GM19328 (cell line): ENCODE data around the gene HSPB2.
A peak's percentile ranks its signal among the peaks of the same experiment; 100 is the strongest.
"Not testable (repeated sequence)": the region's sequence is repeated elsewhere in the genome, so short reads cannot be mapped to it uniquely, and the experiment has no call there.

Experiments
- ATAC-seq: cut with Tn5 transposase; IDR thresholded peaks from one replicate; pipeline ENCODE4 v1.9.1; 2021; ENCODE audit warnings: mild to moderate bottlenecking, moderate library complexity; ENCODE audit not compliant: unreplicated experiment

The HSPB2 gene

DNA sequence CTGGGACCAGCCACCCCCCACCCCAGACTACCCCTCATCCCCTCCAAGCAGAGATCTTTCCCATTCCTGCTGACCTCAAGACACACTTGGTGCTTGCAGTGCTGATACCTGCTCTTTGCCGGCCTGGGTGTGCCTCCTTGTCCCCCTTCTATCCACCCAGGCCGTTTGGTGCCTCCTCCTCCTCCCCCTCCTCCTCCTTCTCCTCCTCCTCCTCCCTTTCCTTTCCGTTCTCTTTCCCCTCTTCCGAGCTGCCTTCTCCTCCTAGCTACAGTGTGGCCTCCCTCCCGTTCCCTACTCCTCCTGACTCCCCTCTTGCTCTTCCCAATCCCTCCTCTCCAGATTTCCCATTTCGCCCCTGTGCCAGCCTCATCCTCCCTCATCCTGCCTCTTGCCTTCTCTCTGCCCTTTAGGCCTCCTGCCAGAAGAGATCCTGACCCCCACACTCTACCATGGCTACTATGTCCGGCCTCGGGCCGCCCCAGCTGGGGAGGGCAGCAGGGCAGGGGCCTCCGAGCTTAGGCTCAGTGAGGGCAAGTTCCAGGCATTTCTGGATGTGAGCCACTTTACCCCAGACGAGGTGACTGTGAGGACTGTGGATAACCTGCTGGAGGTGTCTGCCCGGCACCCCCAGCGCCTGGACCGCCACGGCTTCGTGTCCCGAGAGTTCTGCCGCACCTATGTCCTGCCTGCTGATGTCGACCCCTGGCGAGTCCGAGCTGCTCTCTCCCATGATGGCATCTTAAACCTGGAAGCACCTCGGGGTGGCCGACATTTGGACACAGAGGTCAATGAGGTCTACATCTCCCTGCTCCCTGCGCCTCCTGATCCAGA, 712 bp downstream of the HSPB2 start:
- ATAC-seq, result no peak

DNA sequence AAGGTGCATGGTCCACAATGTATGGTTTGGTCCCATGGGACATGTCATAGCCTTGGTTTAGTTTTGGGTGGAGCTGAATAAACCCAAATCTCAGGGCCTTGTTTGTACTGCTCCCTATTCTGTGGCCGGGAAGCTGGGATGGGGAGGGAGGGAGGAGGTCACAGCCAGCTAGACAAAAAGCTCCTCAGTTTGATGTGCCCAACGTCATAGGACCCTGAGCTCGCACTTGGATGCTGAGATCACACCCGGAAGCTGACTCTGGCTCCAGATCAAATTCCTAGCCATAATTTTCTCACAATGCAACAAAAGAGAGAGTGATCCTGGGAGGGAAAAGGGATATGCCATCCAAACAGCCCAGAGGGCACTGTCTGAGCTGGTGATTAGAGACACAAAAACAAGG, 1.5 kb downstream of the HSPB2 start:
- ATAC-seq, result no peak

DNA sequence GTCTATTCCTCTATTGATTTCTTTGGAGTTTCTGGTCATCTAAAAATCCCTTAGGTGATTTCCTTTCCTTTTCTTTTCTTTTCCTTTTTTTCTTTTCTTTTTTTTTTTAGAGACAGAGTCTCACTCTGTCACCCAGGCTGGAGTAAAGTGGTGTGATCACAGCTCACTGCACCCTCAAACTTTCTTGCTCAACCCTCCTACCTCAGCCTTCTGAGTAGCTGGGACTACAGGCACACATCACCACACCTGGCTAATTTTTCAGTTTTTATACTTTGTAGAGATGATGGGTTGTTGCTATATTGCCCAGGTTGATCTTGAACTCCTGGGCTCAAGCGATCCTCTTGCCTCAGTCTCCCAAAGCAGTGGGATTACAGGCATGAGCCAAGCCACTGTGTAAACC, 4.2 kb downstream of the HSPB2 start:
- ATAC-seq, result no peak

DNA sequence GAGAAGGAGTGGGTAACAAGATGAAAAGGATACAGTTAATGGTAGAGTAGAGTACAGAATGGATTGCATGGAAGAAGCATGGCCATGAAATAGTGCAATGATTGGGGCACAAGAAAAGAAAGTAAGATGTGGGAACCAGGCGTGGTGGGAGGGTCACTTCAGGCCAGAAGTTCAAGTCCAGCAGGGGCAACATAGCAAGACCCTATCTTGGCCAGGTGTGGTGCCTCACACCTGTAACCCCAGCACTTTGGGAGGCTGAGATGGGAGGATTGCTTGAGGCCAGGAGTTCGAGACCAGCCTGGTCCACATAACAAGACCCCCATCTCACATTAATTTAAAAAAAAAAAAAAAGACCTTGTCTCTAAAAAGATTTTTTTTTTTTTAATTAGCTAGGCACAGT, 4.8 kb downstream of the HSPB2 start:
- no peak for ATAC-seq

DNA sequence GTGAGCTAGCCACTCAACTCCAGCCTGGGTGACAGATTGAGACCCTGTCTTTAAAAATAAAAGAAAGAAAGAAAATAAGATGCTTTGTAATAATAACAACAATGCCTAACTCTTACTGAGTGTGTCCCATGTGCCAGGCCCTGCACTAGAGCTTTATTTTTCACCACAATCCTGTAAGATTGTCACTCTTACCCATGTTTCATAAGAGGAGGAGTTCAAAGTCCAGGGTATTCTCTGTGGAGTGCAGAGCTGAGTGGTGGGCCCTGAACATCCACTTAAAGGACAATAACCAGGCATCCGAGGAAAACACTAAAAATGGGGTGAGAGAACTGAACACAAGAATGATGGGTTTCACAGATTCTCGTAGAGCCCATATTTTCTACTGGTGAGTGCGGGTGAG, 5.3 kb downstream of the HSPB2 start:
- no peak for ATAC-seq

DNA sequence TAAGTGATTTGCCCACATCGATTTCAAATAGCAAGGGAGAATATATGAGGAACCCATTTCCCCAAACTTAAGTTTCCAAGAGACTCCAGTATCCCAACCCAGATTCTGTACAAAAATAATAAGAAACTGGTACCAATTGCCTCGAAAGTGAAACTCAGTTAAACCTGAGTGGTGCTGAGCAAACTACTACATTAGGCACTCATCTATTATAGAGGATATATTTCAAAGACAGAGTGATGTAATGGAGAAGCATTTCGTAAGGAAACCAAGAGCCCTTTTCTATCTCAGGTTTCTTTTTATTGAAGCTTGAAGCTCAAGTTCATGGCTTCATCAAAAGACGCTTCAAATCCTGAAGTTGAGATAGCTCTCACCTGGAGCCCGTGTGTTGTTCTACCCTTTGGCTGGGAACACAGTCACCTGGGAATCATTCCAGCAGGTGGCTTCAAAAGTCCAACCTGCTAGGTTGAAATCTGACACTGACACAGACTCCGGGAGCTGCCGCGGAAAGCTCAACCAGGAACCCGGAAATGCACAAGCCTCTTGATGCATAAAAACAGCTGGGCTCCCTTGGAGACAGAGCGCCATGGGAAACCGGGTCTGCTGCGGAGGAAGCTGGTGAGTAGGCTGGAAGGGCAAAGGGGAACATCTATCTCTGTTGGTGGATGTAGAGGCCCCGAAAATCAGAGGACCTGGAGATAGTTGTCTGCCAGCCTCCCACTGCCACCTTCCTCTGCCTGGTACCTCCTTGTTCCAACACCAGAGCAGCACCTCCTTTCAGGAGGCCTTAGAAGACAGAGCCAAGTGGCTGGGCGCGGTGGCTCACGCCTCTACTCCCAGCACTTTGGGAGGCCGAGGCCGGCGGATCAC, 6.1 kb downstream of the HSPB2 start, which contains the start of gene C11orf52:
Gene C11orf52 (plus strand): TSS at position 524 of the 867 bp plus-strand sequence. CDS start 60 bp downstream, at position 584.
- ATAC-seq, result no peak

DNA sequence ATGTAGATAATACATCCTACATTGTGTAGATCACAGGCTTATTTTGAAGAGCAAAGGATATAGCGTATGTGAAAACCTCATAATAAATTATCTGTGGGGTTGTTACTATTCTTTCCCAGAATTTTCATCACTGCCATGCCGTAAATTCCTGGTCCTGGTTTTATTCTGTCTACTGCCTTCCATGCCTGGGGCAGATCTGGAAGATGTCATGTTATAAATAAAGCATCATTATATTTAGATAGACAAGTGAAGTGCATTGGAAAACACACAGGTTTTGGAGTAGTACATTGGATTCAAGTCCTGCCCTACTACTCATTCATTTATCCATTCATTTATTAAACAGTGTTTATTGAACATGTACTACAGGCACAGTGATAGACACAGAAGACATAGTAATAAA, 8.4 kb downstream of the HSPB2 start:
- ATAC-seq, result no peak

DNA sequence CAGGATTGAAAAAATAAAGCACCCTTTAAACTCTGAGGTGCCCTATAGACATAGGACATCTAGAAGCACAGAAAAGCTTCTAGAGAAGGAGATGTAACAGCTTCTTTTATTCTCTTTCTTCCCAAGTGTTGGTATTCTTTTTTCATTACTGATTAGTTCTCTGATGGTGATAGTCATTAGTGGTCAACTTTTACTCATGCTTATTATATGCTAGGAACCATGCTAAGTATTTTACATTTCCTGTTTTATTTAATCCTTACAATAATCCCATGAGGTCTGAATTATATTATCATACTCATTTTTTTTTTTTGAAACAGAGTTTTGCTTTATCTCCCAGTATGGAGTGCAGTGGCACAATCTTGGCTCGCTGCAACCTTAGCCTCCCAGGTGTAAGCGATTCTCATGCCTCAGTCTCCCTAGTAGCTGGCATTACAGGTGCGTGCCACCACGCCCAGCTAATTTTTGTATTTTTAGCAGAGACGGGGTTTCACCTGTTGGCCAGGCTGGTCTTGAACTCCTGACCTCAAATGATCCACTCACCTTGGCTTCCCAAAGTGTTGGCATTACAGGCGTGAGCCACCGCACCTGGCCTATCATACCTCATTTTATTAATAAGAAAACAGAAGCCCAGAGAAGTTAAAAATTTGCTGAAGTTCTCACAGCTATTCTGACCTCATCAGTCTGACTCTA, 9.2 kb downstream of the HSPB2 start:
- no peak for ATAC-seq

DNA sequence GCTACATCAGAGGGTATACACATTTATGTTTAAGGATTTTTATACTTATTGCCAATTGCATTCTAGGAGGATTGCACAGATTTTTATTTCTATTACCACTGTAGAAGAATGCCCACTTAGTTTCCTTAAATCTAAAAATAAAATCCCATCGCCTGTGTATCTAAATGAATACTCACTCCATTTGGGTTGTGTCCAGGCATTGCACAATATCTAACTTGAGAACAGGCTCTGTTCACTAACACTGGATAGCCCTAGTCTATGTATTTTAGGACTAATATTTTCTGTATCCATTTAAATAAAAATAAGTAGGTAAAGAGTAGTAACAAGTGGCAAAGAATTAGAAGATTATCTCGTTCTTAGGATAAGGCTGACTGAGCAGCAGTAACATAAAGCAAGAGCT, 10.3 kb downstream of the HSPB2 start:
- no peak for ATAC-seq

DNA sequence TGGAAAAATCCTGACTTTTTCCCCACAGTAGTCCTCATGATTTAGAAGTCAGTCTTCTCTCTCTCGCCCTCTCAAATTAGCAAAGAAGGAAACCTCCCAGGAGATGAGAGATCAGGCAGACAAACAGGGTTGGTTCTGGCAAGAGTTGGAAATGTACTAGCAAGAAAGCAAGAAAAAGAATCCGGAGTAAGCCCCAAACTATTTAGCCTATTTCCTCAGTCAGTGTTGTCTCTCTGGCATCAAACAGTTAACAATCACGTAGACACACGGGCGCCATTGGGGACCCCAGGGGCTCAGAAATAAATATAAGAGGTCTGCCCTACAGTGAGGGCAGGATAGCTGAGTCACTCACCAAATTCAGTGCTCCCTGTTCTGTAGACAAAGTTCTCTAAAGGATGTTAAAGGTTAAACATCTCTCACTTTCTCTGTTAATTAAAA, 10.8 kb downstream of the HSPB2 start:
- no peak for ATAC-seq

DNA sequence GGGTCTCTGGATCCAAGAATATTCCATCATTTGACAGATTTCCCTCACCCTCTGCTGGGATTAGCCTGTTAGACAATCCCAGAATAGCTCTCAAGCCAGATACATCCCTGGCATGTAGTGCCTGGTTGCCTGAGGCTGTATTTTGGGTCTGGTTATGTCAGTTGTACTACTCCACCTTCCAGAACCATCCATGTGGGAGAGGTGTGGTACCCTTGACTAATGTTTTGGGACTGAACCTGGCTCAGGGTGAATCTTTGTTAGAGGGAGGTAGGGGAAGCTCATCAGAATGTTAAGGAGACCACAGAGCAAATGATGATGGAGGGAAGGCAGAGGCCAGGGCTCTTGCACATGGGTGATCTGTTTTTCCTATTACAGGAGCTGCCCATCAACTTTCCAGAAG, 11.4 kb downstream of the HSPB2 start:
- ATAC-seq, result no peak

DNA sequence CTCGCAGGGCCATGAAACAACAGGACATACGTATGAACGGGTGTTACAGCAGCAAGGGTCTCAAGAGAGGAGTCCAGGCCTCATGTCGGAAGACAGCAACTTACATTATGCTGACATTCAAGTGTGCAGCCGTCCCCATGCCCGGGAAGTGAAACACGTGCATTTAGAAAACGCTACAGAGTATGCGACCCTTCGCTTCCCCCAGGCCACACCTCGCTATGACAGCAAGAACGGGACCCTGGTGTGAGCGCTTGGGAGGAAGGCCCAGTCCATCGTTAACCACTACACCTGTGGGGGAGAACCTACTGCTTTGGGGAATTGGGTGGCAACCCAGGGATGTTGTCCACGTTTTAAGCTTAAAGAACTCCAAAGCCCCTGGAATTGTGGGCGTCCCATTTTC, 13.4 kb downstream of the HSPB2 start:
- no peak for ATAC-seq

DNA sequence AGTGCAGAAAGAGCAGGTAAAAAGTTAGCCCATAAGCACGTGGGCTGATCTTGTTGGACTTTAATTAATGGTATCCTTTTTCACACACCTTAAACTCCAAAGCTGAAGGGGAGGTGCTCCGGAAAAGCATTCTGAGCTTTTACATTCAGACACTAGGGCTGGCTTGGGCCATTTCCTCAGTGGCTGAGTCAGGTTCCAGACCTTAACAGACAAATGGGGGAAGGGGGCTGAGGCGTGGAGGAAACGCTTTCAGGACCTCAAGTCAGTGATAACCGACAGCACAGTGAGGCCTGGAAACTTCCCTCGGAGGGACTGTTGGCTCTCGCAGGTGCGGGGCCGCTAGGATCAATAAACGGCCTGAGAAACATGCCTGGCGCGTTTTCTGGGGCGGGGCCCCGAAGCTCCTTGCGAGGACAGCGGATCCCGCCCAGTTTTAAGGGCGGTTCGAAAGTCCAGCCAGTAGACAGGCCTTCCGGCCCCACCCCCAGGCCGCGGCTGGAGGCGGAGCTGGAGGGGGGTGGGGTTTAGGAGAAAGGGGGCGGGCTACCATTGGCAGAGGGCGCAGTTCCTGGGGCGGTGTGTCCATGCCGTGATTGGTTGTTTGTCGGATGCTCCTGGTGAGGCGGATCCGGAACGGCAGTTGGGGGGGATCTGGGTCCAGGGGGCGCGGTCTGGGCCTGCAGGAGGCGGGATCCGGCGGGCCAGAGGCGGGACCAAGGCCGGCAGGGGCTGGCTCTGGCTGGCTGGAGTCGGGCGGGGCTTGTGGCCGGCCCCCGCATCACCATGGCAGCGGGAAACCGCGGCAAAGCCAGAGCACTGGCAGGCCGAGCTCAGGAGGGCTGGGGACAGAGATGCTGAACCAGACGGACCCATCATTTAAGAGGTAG, 14.2 kb downstream of the HSPB2 start:
- ATAC-seq, result peak; percentile 92

DNA sequence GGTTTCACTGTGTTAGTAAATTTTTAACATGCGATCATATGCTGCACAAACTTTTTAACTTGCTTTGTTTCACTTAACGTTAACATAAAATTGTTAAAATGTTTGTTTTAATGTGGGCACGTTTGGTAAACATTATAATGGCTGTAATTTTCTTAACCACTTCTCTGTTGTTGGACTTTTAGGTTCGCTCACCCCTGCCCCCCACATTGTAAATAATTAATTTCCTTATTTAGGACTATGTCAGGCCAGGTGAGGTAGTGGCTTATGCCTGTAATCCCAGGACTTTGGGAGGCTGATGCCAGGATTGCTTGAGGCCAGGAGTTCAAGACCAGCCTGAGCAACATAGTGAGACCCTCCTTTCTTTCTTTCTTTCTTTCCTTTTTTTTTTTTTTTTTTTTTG, 17.9 kb downstream of the HSPB2 start:
- ATAC-seq, result no peak

DNA sequence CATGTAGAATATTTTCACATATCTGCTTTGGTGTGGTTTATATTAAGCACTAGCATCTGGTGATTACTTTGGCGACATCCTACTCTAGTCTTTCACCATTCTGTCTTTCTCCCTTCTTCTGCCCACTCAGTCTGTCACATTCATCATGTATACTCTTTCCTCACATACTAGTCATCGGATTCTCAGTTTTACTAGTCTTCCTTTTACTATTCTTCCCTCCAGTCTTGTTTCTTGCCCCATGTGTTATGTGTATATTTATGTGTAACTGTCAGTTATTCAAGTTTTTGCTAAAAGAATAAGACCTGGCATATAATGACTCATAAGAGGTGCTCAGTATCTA, 20.0 kb downstream of the HSPB2 start:
- ATAC-seq, result no peak

DNA sequence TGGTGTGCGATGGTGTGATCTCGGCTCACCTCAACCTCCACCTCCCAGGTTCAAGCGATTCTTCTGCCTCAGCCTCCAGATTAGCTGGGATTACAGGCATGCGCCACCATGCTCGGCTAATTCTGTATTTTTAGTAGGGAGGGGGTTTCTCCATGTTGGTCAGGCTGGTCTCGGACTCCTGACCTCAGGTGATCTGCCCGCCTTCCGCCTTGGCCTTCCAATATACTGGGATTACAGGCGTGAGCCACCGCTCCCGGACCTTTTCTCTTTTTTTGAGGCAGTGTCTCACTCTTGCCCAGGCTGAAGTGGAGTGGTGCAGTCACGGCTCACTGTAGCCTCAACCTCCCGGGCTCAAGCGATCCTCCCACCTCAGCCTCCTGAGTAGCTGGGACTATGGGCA, 20.6 kb downstream of the HSPB2 start:
- ATAC-seq, result not testable (repeated sequence)

DNA sequence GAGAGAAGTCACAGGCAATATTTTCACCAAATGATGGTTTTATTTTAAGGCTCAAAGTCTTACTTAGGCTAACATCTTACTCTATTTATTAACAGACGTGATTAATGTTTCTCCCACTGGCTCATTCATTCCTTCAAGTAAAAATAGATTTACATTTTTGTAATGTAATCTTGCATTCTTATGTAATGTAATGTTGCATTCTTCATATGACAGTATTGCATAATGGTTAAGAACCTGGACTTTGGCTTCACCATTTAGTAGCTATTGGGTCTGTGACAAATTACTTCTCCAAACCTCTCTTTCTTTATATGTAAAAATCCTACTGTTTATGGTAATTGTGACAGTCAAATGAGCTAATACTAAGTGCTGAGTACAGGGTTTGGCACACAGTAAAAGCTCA, 21.3 kb downstream of the HSPB2 start:
- ATAC-seq, result no peak

DNA sequence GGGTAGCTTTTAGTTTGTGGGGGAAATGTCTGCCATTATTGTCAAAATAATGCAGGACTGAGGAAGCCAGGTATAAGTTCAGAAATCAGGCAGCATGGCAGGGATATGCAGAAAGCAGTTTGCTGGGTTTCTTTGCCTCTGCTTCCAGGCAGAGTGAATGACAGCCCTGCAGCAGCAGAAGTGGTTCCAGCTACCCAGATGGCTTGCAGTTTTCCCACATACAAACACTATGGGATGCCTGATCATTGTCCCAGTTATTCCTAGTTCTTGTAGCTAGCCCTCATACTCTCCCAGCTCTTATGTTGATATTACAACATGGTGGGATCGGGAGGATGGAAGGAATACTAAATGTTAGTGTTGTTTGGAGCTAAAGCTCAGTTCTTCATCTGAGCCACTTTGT, 21.8 kb downstream of the HSPB2 start:
- ATAC-seq, result no peak

DNA sequence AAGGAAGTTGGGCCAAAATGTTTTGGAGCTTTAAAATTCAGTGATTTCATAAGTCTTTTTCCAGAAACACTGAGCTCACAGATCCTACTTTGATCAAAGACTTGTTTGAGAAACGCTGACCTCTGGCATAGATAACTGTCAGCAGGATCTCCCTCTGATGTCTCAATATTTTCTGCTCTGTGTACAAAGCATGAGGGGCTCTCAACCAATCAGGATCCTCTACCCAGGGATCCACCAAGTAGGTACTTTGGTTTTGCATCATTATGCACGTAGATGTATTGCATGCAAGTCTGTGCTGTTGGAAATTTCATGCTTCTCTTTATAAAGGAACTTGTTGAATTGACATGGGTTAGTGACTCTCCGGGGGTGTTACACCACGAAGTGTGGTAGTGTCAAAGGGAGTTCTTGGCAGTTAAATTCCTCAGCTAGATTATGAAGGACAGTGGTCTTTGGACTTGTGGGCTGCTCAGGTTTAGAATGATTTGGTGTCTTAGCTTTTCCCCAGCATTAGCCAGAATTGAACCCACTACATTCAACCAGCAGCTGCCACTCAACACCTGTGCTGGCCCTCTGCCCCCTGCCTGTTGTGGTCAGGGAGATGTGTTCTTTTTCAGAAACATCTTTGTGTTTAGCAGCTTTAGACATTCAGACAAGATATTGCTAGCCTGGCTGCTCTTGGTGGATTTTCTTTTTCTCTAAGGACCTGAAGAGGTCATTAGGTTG, 22.9 kb downstream of the HSPB2 start:
- no peak for ATAC-seq

DNA sequence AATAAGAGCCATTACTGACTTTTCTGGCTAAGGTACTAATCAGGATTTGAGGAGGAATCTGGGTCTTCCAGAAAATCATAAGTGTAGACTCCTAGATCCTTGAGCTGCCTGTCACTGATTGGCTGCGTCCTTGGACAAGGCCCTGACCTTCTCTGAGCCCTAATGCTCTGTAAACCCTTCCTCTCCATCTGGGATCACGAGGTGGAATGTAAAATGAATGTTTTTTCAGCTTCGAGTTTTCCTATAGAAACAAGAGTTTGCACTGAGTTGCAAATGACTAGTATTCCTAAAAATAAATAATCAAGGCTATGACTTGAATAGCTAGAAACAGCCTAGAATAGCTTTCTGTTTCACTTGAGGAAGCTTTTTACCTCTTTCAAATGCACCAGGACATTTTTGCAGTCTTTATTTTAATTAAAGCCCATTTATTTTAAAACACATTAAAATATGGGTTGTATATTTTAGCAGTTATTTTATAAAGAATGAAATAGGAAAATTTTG, 23.6 kb downstream of the HSPB2 start:
- no peak for ATAC-seq
